IMR-90 (cell line): ENCODE data around the gene PRKAG2. TPM values are rescaled to one million over a fixed set of nuclear protein-coding genes. Genes with fewer than 3 reads are reported as not detected.
A peak's percentile ranks its signal among the peaks of the same experiment; 100 is the strongest.

ENCODE experiments used
- ATAC-seq: fragments of 200-7000 bp; cut with Tn5 transposase; 2 replicates; pipeline ENCODE4 v1.9.1; 2020; ENCODE audit warnings: low read depth, mild to moderate bottlenecking, moderate library complexity
- BruUV-seq: library from RNA; stranded (reverse); fragments of 400-500 nt; replicated peaks from 2 replicates; lab custom pipeline; 2021; lab: Mats Ljungman, UMichigan
- CTCF ChIA-PET: fragments of 300-600 bp; formaldehyde crosslinking; extraction: SDS; loops from one replicate; lab custom pipeline; 2021; ENCODE audit warnings: antibody characterized with exemption; lab: Yijun Ruan, JAX
- POLR2A ChIA-PET: fragments of 300-600 bp; sonication (Branson Sonifier 250); formaldehyde crosslinking; loops from one replicate; lab custom pipeline; 2022; ENCODE audit warnings: antibody characterized with exemption; ENCODE audit not compliant: unreplicated experiment; lab: Charles Lee
- DNase-seq: peaks from one replicate; pipeline ENCODE4 v3.0.0; 2013
- H2AFZ ChIP-seq: replicated peaks from 2 replicates; pipeline ENCODE3; 2013; ENCODE audit warnings: low read length, mild to moderate bottlenecking; ENCODE audit not compliant: poor library complexity
- H2AK5ac ChIP-seq: 2 replicates; pipeline ENCODE4 v1.6.1; 2013; ENCODE audit warnings: low read depth, low read length, inconsistent platforms
- H2AK9ac ChIP-seq: replicated peaks from 2 replicates; pipeline ENCODE3; 2013; ENCODE audit warnings: mild to moderate bottlenecking, low read depth, low read length, moderate library complexity; ENCODE audit not compliant: poor library complexity
- H2BK120ac ChIP-seq: 2 replicates; pipeline ENCODE4 v1.6.1; 2013; ENCODE audit warnings: low read depth, low read length, inconsistent platforms
- H2BK15ac ChIP-seq: 3 replicates; pipeline ENCODE4 v1.6.1; 2013; ENCODE audit warnings: low read depth, low read length, inconsistent platforms
- H2BK20ac ChIP-seq: 2 replicates; pipeline ENCODE4 v1.6.1; 2013; ENCODE audit warnings: low read depth, mild to moderate bottlenecking, inconsistent platforms, low read length, moderate library complexity
- H2BK5ac ChIP-seq: 2 replicates; pipeline ENCODE4 v1.6.1; 2013; ENCODE audit warnings: mild to moderate bottlenecking, low read depth, low read length, inconsistent platforms; ENCODE audit not compliant: poor library complexity, severe bottlenecking
- H3K14ac ChIP-seq: replicated peaks from 2 replicates; pipeline ENCODE4 v1.6.1; 2013; ENCODE audit warnings: low read depth, low read length, inconsistent platforms
- H3K18ac ChIP-seq: 2 replicates; pipeline ENCODE4 v1.6.1; 2013; ENCODE audit warnings: low read depth, low read length, control low read depth
- H3K23ac ChIP-seq: 2 replicates; pipeline ENCODE4 v1.6.1; 2013; ENCODE audit warnings: low read depth, low read length, inconsistent platforms
- H3K27ac ChIP-seq: 2 replicates; pipeline ENCODE4 v1.5.1; 2013; ENCODE audit warnings: mild to moderate bottlenecking, control low read depth, low read length; ENCODE audit not compliant: insufficient read depth
- H3K27me3 ChIP-seq: 2 replicates; pipeline ENCODE4 v1.6.1; 2013; ENCODE audit warnings: low read length; ENCODE audit not compliant: control insufficient read depth, insufficient read depth
- H3K36me3 ChIP-seq: 2 replicates; pipeline ENCODE4 v1.6.1; 2013; ENCODE audit warnings: low read length, mixed read lengths; ENCODE audit not compliant: control insufficient read depth, insufficient read depth
- H3K4ac ChIP-seq: 2 replicates; pipeline ENCODE4 v1.6.1; 2013; ENCODE audit warnings: low read depth, low read length, inconsistent platforms
- H3K4me1 ChIP-seq: 2 replicates; pipeline ENCODE4 v1.6.1; 2013; ENCODE audit warnings: low read length, mixed read lengths; ENCODE audit not compliant: control insufficient read depth, insufficient read depth
- H3K4me2 ChIP-seq: 2 replicates; pipeline ENCODE4 v1.6.1; 2013; ENCODE audit warnings: low read depth, mild to moderate bottlenecking, control low read depth, low read length, moderate library complexity
- H3K4me3 ChIP-seq: 2 replicates; pipeline ENCODE4 v1.5.1; 2013; ENCODE audit warnings: low read depth, mild to moderate bottlenecking, control low read depth, low read length, moderate library complexity; ENCODE audit not compliant: insufficient read depth
- H3K56ac ChIP-seq: 2 replicates; pipeline ENCODE4 v1.6.1; 2013; ENCODE audit warnings: low read length, inconsistent platforms; ENCODE audit not compliant: insufficient read depth; ENCODE audit errors: extremely low read depth
- H3K79me1 ChIP-seq, 2 experiments: 2 replicates each; pipeline ENCODE4 v1.6.1; 2013; ENCODE audit warnings: low read length in 2 of 2, inconsistent platforms in 1 of 2, low read depth in 1 of 2
- H3K9ac ChIP-seq: 2 replicates; pipeline ENCODE4 v1.6.1; 2013; ENCODE audit warnings: low read depth, low read length, control low read depth
- H3K9me1 ChIP-seq: 2 replicates; pipeline ENCODE4 v1.6.1; 2013; ENCODE audit warnings: low read length, inconsistent platforms; ENCODE audit not compliant: insufficient read depth
- H3K9me3 ChIP-seq: 2 replicates; pipeline ENCODE4 v1.6.1; 2013; ENCODE audit warnings: low read length; ENCODE audit not compliant: control insufficient read depth, insufficient read depth
- H4K20me1 ChIP-seq: 2 replicates; pipeline ENCODE4 v1.6.1; 2013; ENCODE audit warnings: low read length, inconsistent platforms; ENCODE audit not compliant: insufficient read depth
- H4K5ac ChIP-seq: 2 replicates; pipeline ENCODE4 v1.6.1; 2013; ENCODE audit warnings: mild to moderate bottlenecking, low read depth, low read length, control low read depth
- H4K8ac ChIP-seq, 2 experiments: 2 replicates each; pipeline ENCODE4 v1.6.1; 2013; ENCODE audit warnings: low read depth in 2 of 2, low read length in 2 of 2, control low read depth in 1 of 2, inconsistent platforms in 1 of 2
- H4K91ac ChIP-seq: 2 replicates; pipeline ENCODE4 v1.6.1; 2013; ENCODE audit warnings: low read depth, low read length, inconsistent platforms; ENCODE audit not compliant: insufficient read depth
- CHD1 ChIP-seq: IDR thresholded peaks from 2 replicates; pipeline ENCODE4 v1.6.1; 2012; ENCODE audit warnings: low read depth, low read length, improper control_type of control experiment
- FOS ChIP-seq: fragments of 150-350 bp; IDR thresholded peaks from 2 replicates; pipeline ENCODE4 v1.6.1; 2016; ENCODE audit warnings: low read depth, low read length
- MAFK ChIP-seq: IDR thresholded peaks from 2 replicates; pipeline ENCODE4 v1.6.1; 2012; ENCODE audit warnings: low read depth, low read length, improper control_type of control experiment
- MAZ ChIP-seq: IDR thresholded peaks from 2 replicates; pipeline ENCODE4 v1.6.1; 2012; ENCODE audit warnings: low read depth, mild to moderate bottlenecking, low read length, improper control_type of control experiment, moderate library complexity, borderline replicate concordance
- MXI1 ChIP-seq: IDR thresholded peaks from 2 replicates; pipeline ENCODE4 v1.6.1; 2012; ENCODE audit warnings: low read depth, mild to moderate bottlenecking, low read length, moderate library complexity, borderline replicate concordance
- RAD21 ChIP-seq: IDR thresholded peaks from 2 replicates; pipeline ENCODE4 v1.6.1; 2012; ENCODE audit warnings: low read length, improper control_type of control experiment
- RFX5 ChIP-seq: IDR thresholded peaks from 2 replicates; pipeline ENCODE4 v1.8.0; 2012; ENCODE audit warnings: low read depth, mild to moderate bottlenecking, low read length, moderate library complexity
- SMC3 ChIP-seq: fragments of 150-350 bp; IDR thresholded peaks from 2 replicates; pipeline ENCODE4 v1.6.1; 2016; ENCODE audit warnings: low read depth, mild to moderate bottlenecking, antibody characterized with exemption, low read length, moderate library complexity
- WGBS, 2 experiments: methylation state at CpG; one replicate each; pipeline versions ENCODE4 v1.1.5 to v1.1.7; 2013; ENCODE audit warnings: missing lambda C conversion rate in 2 of 2; ENCODE audit not compliant: insufficient read length in 1 of 2; ENCODE audit errors: extremely low coverage in 2 of 2; 5-methylcytosine and 5-hydroxymethylcytosine counted together
- dilution Hi-C: fragments of 300-500 bp; cut with HindIII; formaldehyde crosslinking; loops from one replicate; pipeline ENCODE4 v1.14.3; 2018; ENCODE audit warnings: low sequenced_read_pairs; ENCODE audit not compliant: unreplicated experiment
- in situ Hi-C: fragments of 300-500 bp; cut with MboI; formaldehyde crosslinking; loops from 3 replicates; pipeline ENCODE4 v1.14.3; 2019; ENCODE audit warnings: low sequenced_read_pairs, inconsistent platforms, mixed read lengths
- intact Hi-C: fragments of 100-400 bp; cut with micrococcal nuclease; formaldehyde crosslinking; loops from 2 replicates; pipeline ENCODE4 v1.10.0; 2022
- polyA plus RNA-seq, 3 experiments: library from polyadenylated mRNA; depleted of rRNA; stranded (reverse); fragments of >200 nt; gene quantifications; 2 replicates each; pipeline ENCODE4 v1.2.3, GENCODE V29; 2012; ENCODE audit warnings: low replicate concordance in 1 of 3
- total RNA-seq: library from RNA; depleted of rRNA; stranded (reverse); fragments of >200 nt; gene quantifications from 2 replicates; pipeline ENCODE4 v1.2.3, GENCODE V29; 2012
- TF ChIP-seq, protein P1 (sequence below): fragments of 150-350 bp; IDR thresholded peaks from 2 replicates; pipeline ENCODE4 v1.6.1; 2016; ENCODE audit warnings: low read depth, mild to moderate bottlenecking, low read length, moderate library complexity, borderline replicate concordance

Gene PRKAG2
- total and polyA plus RNA-seq, 2 of the 4 experiments (the other 2 are of a cell fraction) = 15.4 to 21.6 TPM

- Histone ChIP-seq H3K79me1 (peaks cover 15 to 50% of the 10 kb centered on the region in 2 experiments), H2AK9ac (peak overlapping the region; percentile 98), H3K23ac (peak overlapping the region; percentile 90), H3K27ac (peak overlapping the region; percentile 65), H4K5ac (peak overlapping the region; percentile 38), H2BK5ac (peak overlapping the region; percentile 68), H3K4me2 (peak overlapping the region; percentile 89), H3K14ac (peak overlapping the region; percentile 89), H4K91ac (peak overlapping the region; percentile 64), H3K56ac (peak overlapping the region; percentile 77), H4K8ac (peak overlapping the region in 1 of 2 experiments; percentile 78; a peak in 1 of 4 replicates), H3K9ac (peak overlapping the region; percentile 81), H3K4me3 (peak overlapping the region; percentile 94), H3K36me3 (no peaks in the 10 kb centered on the region), H2BK15ac (peak overlapping the region; percentile 82; the same call in 1 of the 3 replicates), H2BK20ac (peak overlapping the region; percentile 45; the same call in 1 of the 2 replicates), H3K18ac (peak overlapping the region; percentile 44), H2AK5ac (peak overlapping the region; percentile 85), H3K9me3 (peaks cover 2% of the 10 kb centered on the region; the same call in 1 of the 2 replicates), H2BK120ac (peak overlapping the region; percentile 79), H4K20me1 (peaks cover 4% of the 10 kb centered on the region; the same call in 1 of the 2 replicates), H3K4me1 (no peaks in the 10 kb centered on the region; the same call in 1 of the 2 replicates), H3K4ac (peak overlapping the region; percentile 76), H3K9me1 (peaks cover 4% of the 10 kb centered on the region; the same call in 1 of the 2 replicates), H2AFZ (peak overlapping the region; percentile 91), H3K27me3 (no peaks in the 10 kb centered on the region)
- 0% methylated on average over 13 of the region's 31 CpGs; no CpG with 5 or more reads in 1 of the 2 experiments for WGBS, 2 experiments
- TF ChIP-seq, protein P1, sequence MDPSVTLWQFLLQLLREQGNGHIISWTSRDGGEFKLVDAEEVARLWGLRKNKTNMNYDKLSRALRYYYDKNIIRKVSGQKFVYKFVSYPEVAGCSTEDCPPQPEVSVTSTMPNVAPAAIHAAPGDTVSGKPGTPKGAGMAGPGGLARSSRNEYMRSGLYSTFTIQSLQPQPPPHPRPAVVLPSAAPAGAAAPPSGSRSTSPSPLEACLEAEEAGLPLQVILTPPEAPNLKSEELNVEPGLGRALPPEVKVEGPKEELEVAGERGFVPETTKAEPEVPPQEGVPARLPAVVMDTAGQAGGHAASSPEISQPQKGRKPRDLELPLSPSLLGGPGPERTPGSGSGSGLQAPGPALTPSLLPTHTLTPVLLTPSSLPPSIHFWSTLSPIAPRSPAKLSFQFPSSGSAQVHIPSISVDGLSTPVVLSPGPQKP = no peak
- TF ChIP-seq CHD1 = no peak
- TF ChIP-seq MAZ = no peak
- no peak for TF ChIP-seq SMC3
- no peak for TF ChIP-seq FOS
- no peak for TF ChIP-seq RFX5
- TF ChIP-seq MAFK = no peak
- TF ChIP-seq RAD21 = no peak
- no peak for TF ChIP-seq MXI1
- intact Hi-C loops (loop anchor here (2.0 to 5.0 kb wide), 4 partner anchors 55 to 169 kb away; no protein-coding TSS in a partner anchor), dilution Hi-C loops (no loop called here), in situ Hi-C loops (no loop called here)
- no TSS peak for BruUV-seq
- DNase-seq (no peak), ATAC-seq (peak; percentile 56)
- ChIA-PET CTCF (interaction anchor here (0.5 to 2.6 kb wide), 16 partner anchors 8 to 184 kb away, joined by 3 to 10 read pairs (median 4); no protein-coding TSS in a partner anchor), POLR2A (no interaction called here)
Observed at GRCh38 chr7:151631570-151631952, 245.4 kb downstream of the PRKAG2 start.
